ENCODE measurements around the gene TYSND1.

DNA sequence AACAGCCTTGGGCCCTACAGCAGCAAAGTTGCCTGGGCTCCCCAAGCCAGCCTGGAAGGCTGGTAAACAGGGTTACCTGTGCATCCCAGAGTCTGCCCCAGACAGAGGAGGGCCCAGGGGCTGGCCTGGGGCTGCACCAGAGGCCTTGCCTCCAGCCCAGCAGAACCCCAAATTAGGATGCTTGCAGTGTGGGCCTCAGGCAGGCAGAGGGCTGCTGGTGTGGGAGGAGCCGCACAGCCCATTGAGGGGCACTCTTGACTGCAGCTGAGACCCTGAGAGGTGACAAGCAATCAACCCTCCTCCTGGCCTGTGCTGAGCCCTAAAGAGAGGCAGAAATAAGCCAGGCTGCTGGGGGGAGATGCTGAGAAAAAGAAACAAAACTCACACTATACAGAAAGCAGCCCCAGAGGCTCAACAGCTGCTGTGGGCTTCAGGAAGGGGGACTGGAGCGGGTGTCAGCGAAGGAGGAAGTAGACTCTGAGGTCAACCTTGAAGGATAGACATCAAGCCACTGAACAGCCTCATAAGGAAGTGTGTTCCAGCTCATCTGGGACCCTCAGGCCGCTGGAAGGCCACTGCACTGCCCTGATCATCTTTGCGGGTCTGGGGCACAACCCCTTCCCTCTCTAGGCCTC, 20.5 kb downstream of the TYSND1 start:
- TF ChIP-seq, protein P1, sequence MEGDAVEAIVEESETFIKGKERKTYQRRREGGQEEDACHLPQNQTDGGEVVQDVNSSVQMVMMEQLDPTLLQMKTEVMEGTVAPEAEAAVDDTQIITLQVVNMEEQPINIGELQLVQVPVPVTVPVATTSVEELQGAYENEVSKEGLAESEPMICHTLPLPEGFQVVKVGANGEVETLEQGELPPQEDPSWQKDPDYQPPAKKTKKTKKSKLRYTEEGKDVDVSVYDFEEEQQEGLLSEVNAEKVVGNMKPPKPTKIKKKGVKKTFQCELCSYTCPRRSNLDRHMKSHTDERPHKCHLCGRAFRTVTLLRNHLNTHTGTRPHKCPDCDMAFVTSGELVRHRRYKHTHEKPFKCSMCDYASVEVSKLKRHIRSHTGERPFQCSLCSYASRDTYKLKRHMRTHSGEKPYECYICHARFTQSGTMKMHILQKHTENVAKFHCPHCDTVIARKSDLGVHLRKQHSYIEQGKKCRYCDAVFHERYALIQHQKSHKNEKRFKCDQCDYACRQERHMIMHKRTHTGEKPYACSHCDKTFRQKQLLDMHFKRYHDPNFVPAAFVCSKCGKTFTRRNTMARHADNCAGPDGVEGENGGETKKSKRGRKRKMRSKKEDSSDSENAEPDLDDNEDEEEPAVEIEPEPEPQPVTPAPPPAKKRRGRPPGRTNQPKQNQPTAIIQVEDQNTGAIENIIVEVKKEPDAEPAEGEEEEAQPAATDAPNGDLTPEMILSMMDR (IDR thresholded peaks at IDR 0.05): no peak
- TF ChIP-seq FOSL2 (IDR thresholded peaks at IDR 0.05) (no peak), FOSL2 (CRISPR knock-in tag; IDR thresholded peaks at IDR 0.05) (no peak)

Measured in A549 (cell line).